Esophagus squamous epithelium (tissue), 4 donors: ENCODE results near the gene AHDC1.

Experiments
- CTCF ChIP-seq, 6 experiments: fragments of 450-650 bp in 4 of 6; fragments of 200-600 bp in 2 of 6; sonication (generic) in 2 of 6; IDR thresholded peaks; one replicate each; pipeline ENCODE4 v1.5.1; 2016 to 2019; ENCODE audit warnings: antibody characterized with exemption in 6 of 6, mild to moderate bottlenecking in 4 of 6, moderate library complexity in 4 of 6
- POLR2A ChIP-seq, 4 donors: fragments of 450-650 bp; IDR thresholded peaks; one replicate each; pipeline ENCODE4 v1.6.1; 2017; ENCODE audit warnings: antibody characterized with exemption in 4 of 4, mild to moderate bottlenecking in 4 of 4, moderate library complexity in 3 of 4

- TF ChIP-seq CTCF (IDR thresholded peaks at IDR 0.05): no peak
- TF ChIP-seq POLR2A (IDR thresholded peaks at IDR 0.05): no peak
These were observed 4.9 kb downstream of the AHDC1 start for GRCh38 chr1:27598902-27599528.
